PC-3 (cell line): ENCODE results near the gene TSHZ3. TPM values are rescaled to one million over a fixed set of nuclear protein-coding genes. Genes with fewer than 3 reads are reported as not detected.

Experiments
- ATAC-seq: fragments of 200-7000 bp; cut with Tn5 transposase; 2 replicates; pipeline ENCODE4 v1.9.1; 2020; ENCODE audit warnings: mild to moderate bottlenecking, moderate library complexity
- BruUV-seq: library from RNA; stranded (reverse); fragments of 400-500 nt; replicated peaks from 2 replicates; lab custom pipeline; 2021; lab: Mats Ljungman, UMichigan
- CTCF ChIA-PET: fragments of 300-600 bp; sonication (Branson Sonifier 250); formaldehyde crosslinking; loops from one replicate; lab custom pipeline; 2022; ENCODE audit warnings: antibody characterized with exemption; lab: Charles Lee
- POLR2A ChIA-PET: fragments of 300-600 bp; sonication (Branson Sonifier 250); formaldehyde crosslinking; loops from one replicate; lab custom pipeline; 2022; ENCODE audit warnings: antibody characterized with exemption; ENCODE audit not compliant: unreplicated experiment; lab: Charles Lee
- DNase-seq: peaks from one replicate; pipeline ENCODE4 v3.0.0-alpha.2; 2015
- H2AFZ ChIP-seq: fragments of 300-600 bp; sonication (generic); 2 replicates; pipeline ENCODE4 v1.6.0; 2016; ENCODE audit warnings: antibody characterized with exemption, low read length
- H3F3A ChIP-seq: fragments of 300-600 bp; sonication (generic); one replicate; pipeline ENCODE4 v1.6.0; 2017; ENCODE audit warnings: antibody characterized with exemption, low read length, control low read depth, mild to moderate bottlenecking; ENCODE audit not compliant: unreplicated experiment
- H3K27ac ChIP-seq: fragments of 300-600 bp; sonication (generic); 2 replicates; pipeline ENCODE4 v1.5.1; 2016; ENCODE audit warnings: mild to moderate bottlenecking, low read length
- H3K27me3 ChIP-seq: fragments of 300-600 bp; sonication (generic); 2 replicates; pipeline ENCODE4 v1.6.1; 2016; ENCODE audit warnings: low read length, mixed read lengths
- H3K36me3 ChIP-seq: fragments of 300-600 bp; sonication (generic); 2 replicates; pipeline ENCODE4 v1.6.1; 2016; ENCODE audit warnings: low read depth, mixed run types, low read length, mixed read lengths
- H3K4me1 ChIP-seq: fragments of 300-600 bp; sonication (generic); 2 replicates; pipeline ENCODE4 v1.5.1; 2016; ENCODE audit warnings: low read length; ENCODE audit not compliant: insufficient read depth
- H3K4me2 ChIP-seq: fragments of 300-600 bp; sonication (generic); 2 replicates; pipeline ENCODE4 v1.6.0; 2016; ENCODE audit warnings: low read length
- H3K4me3 ChIP-seq: fragments of 300-600 bp; sonication (generic); 2 replicates; pipeline ENCODE4 v1.5.1; 2016; ENCODE audit warnings: mild to moderate bottlenecking, low read length, mixed read lengths
- H3K79me2 ChIP-seq: fragments of 300-600 bp; sonication (generic); 2 replicates; pipeline ENCODE4 v1.6.1; 2017; ENCODE audit warnings: low read length, mixed read lengths
- H3K9ac ChIP-seq: fragments of 300-600 bp; sonication (generic); 2 replicates; pipeline ENCODE4 v1.6.0; 2016; ENCODE audit warnings: mild to moderate bottlenecking, low read length
- H3K9me2 ChIP-seq: fragments of 300-600 bp; sonication (generic); replicated peaks from 2 replicates; pipeline ENCODE4 v1.6.1; 2016; ENCODE audit warnings: mixed run types, low read length, mixed read lengths
- H3K9me3 ChIP-seq: fragments of 300-600 bp; sonication (generic); 2 replicates; pipeline ENCODE4 v1.6.1; 2016; ENCODE audit warnings: low read length, mixed read lengths
- H4K20me1 ChIP-seq: fragments of 300-600 bp; sonication (generic); 2 replicates; pipeline ENCODE4 v1.6.1; 2016; ENCODE audit warnings: low read length, mixed read lengths
- EZH2 ChIP-seq: fragments of 300-600 bp; sonication (generic); IDR thresholded peaks from one replicate; pipeline ENCODE4 v1.6.1; 2017; ENCODE audit warnings: antibody characterized with exemption, mild to moderate bottlenecking, low read length; ENCODE audit not compliant: unreplicated experiment
- EZH2phosphoT487 ChIP-seq: fragments of 300-600 bp; sonication (generic); IDR thresholded peaks from 2 replicates; pipeline ENCODE4 v1.6.1; 2018; ENCODE audit warnings: mild to moderate bottlenecking, antibody characterized with exemption, low read length, borderline replicate concordance
- intact Hi-C: fragments of 100-400 bp; cut with micrococcal nuclease; formaldehyde crosslinking; loops from 2 replicates; pipeline ENCODE4 v1.9.0; 2023
- total RNA-seq: library from RNA; depleted of rRNA; stranded (reverse); fragments of >200 nt; gene quantifications from 2 replicates; pipeline ENCODE4 v1.2.3, GENCODE V29; 2014
- TF ChIP-seq, protein P1 (sequence below): fragments of 300-600 bp; sonication (generic); conservative IDR thresholded peaks from 2 replicates; pipeline ENCODE4 v1.5.1; 2017; ENCODE audit warnings: antibody characterized with exemption, low read depth, mild to moderate bottlenecking, low read length

The TSHZ3 gene
- total RNA-seq, 1 experiment from 2014 or later: 0.18 TPM

DNA sequence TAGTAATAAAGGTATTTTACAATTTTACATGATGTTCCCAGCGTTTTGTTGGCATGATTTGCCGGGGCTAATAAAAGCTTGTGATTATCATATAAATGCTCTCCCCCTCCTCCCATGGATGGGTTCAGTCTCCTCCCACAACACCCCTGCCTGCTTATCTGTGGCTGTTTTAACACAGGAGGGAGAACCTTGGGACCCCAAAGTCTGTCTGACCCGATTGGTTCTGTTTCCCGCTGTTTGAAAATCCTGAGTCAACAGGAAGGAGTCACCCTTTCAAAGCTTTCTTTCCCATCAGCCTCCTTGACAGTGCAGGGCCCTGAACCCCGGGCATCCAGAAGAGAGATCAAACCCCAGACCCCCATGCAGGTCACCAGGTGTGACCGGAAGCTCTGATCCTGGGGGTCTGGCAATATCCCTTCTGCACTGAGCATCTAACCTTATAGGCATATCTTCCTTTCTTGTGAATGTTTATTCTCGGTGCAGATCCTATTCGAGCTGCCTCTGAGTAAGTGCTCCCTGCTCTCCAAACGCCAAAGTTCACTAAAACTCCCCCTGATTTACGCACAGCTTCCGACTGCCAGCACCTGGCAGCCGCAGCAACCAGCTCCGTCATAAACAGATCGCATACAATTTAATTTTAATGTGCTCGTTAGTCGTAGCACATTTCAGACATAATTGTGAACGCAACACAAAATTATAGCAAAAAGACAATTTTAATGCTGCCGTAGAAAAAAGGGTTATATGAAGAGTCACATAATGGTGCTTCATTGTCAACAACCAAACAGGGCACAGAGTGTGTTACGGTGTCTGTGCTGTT lies 74.8 kb downstream of the TSHZ3 start:
- H3K36me3 ChIP-seq: no peaks in the 10 kb centered on the region
- H2AFZ ChIP-seq: no peak overlapping the region
- no peaks in the 10 kb centered on the region for H3K27me3 ChIP-seq
- H3K9ac ChIP-seq: no peak overlapping the region
- no TSS peak for BruUV-seq
- no peak overlapping the region for H3K4me2 ChIP-seq
- no peaks in the 10 kb centered on the region for H4K20me1 ChIP-seq
- no peaks in the 10 kb centered on the region for H3K9me3 ChIP-seq
- ATAC-seq: no peak
- H3K4me1 ChIP-seq: no peaks in the 10 kb centered on the region
- no peak overlapping the region for H3K27ac ChIP-seq
- TF ChIP-seq EZH2phosphoT487: no peak
- TF ChIP-seq, protein P1, sequence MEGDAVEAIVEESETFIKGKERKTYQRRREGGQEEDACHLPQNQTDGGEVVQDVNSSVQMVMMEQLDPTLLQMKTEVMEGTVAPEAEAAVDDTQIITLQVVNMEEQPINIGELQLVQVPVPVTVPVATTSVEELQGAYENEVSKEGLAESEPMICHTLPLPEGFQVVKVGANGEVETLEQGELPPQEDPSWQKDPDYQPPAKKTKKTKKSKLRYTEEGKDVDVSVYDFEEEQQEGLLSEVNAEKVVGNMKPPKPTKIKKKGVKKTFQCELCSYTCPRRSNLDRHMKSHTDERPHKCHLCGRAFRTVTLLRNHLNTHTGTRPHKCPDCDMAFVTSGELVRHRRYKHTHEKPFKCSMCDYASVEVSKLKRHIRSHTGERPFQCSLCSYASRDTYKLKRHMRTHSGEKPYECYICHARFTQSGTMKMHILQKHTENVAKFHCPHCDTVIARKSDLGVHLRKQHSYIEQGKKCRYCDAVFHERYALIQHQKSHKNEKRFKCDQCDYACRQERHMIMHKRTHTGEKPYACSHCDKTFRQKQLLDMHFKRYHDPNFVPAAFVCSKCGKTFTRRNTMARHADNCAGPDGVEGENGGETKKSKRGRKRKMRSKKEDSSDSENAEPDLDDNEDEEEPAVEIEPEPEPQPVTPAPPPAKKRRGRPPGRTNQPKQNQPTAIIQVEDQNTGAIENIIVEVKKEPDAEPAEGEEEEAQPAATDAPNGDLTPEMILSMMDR: no peak
- no peaks in the 10 kb centered on the region for H3K9me2 ChIP-seq
- intact Hi-C loops: no loop called here
- CTCF ChIA-PET: no interaction called here
- no peak for DNase-seq
- POLR2A ChIA-PET: no interaction called here
- no peaks in the 10 kb centered on the region for H3K79me2 ChIP-seq
- no peaks in the 10 kb centered on the region for H3F3A ChIP-seq
- H3K4me3 ChIP-seq: no peak overlapping the region

DNA sequence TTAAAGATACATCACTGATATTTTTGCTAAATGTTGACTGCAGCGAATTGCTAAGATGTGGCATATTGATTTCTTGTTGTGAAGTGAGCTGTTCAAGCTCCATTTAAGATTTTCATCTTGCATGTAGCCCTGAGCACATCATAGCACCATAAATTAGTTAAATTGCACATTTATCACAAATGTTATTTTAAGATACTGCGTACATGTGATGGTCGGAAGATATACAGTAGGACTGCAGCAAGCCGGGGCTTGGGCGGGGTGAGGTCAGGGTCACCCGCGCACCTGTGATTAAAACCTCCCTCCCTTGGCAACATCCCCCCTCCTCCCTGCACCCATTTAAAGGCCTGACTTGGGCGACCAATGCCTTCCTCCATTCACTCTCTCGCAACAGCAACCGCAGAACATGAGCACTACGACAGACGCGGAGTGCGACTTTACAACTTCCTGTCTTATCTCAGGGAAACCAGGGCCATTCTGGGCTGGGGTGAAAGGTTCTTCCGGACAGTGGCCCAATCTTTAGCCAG lies 76.6 kb downstream of the TSHZ3 start:
- no peak for DNase-seq
- no peak for TF ChIP-seq EZH2phosphoT487
- TF ChIP-seq, protein P1: no peak
- TF ChIP-seq EZH2: no peak
- no peaks in the 10 kb centered on the region for H3K9me2 ChIP-seq
- no peaks in the 10 kb centered on the region for H3K27me3 ChIP-seq
- no peaks in the 10 kb centered on the region for H3F3A ChIP-seq
- intact Hi-C loops: no loop called here
- H3K4me3 ChIP-seq: no peak overlapping the region
- H3K4me1 ChIP-seq: no peaks in the 10 kb centered on the region
- no peaks in the 10 kb centered on the region for H4K20me1 ChIP-seq
- ChIA-PET POLR2A (no interaction called here), CTCF (no interaction called here)
- no peak for ATAC-seq
- no peaks in the 10 kb centered on the region for H3K79me2 ChIP-seq
- H3K9me3 ChIP-seq: no peaks in the 10 kb centered on the region
- H3K27ac ChIP-seq: no peak overlapping the region
- H3K9ac ChIP-seq: no peak overlapping the region
- no TSS peak for BruUV-seq
- no peak overlapping the region for H2AFZ ChIP-seq
- H3K36me3 ChIP-seq: no peaks in the 10 kb centered on the region
- no peak overlapping the region for H3K4me2 ChIP-seq

DNA sequence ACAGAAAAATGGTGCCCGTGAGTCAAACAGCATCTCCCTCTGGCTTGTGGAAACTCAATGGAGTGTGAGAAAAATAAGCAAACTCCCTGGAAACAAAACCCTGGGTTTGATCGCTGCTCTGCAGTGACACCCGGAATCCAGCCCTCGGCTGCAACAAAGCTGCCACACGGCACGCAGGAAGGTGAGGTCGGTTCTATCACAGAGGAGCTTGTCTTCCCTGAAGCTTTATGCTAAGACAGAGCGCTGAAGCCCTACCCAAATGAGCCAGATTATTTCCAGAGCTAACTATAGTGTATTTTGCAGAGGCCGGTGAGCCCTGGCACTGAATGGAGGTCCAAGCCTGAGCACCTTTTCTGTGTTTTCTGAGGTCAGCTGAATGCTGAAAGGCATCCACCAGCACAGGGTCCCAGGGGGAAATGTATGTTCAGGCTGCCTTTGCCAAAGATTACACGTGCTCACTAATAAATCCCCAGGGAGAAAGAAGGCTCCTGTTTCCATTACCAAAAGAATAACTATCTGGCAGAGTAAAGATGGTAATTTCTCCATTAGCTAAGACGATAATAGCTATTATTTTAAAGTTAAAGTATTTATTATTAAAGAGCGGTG lies 77.8 kb downstream of the TSHZ3 start:
- no peak overlapping the region for H3K4me2 ChIP-seq
- ChIA-PET CTCF (no interaction called here), POLR2A (no interaction called here)
- no peaks in the 10 kb centered on the region for H3K36me3 ChIP-seq
- DNase-seq (no peak), ATAC-seq (no peak)
- no peaks in the 10 kb centered on the region for H3K9me3 ChIP-seq
- H3K4me1 ChIP-seq: no peaks in the 10 kb centered on the region
- no peaks in the 10 kb centered on the region for H4K20me1 ChIP-seq
- H3K27ac ChIP-seq: no peak overlapping the region
- H3K27me3 ChIP-seq: no peaks in the 10 kb centered on the region
- no peaks in the 10 kb centered on the region for H3F3A ChIP-seq
- no TSS peak for BruUV-seq
- no peak overlapping the region for H3K4me3 ChIP-seq
- intact Hi-C loops: no loop called here
- no peak overlapping the region for H2AFZ ChIP-seq
- no peak overlapping the region for H3K9ac ChIP-seq
- no peaks in the 10 kb centered on the region for H3K79me2 ChIP-seq
- no peaks in the 10 kb centered on the region for H3K9me2 ChIP-seq
- TF ChIP-seq EZH2phosphoT487 (no peak), EZH2 (no peak)
- TF ChIP-seq, protein P1: no peak
